ENCODE data around the gene CTIF.

- TF ChIP-seq CTCF (IDR thresholded peaks at IDR 0.05) (no peak), MAX (IDR thresholded peaks at IDR 0.05; ENCODE audit: low read depth) (no peak), REST (IDR thresholded peaks at IDR 0.05; ENCODE audit: low read depth, low read length) (no peak), TAF1 (IDR thresholded peaks at IDR 0.05; ENCODE audit: borderline replicate concordance, low read depth, low read length) (no peak), USF2 (IDR thresholded peaks at IDR 0.05; ENCODE audit: borderline replicate concordance, low read depth, low read length) (no peak), ZBTB33 (IDR thresholded peaks at IDR 0.05; ENCODE audit: borderline replicate concordance, low read depth) (no peak), POLR2AphosphoS5 (IDR thresholded peaks at IDR 0.05; ENCODE audit: low read depth, low read length) (no peak), RAD21 (IDR thresholded peaks at IDR 0.05; ENCODE audit: low read length) (no peak), RCOR1 (IDR thresholded peaks at IDR 0.05; ENCODE audit: low read length) (no peak), EP300 (IDR thresholded peaks at IDR 0.05; ENCODE audit: borderline replicate concordance in 1 of 2, low read depth in 1 of 2, low read length in 1 of 2) (no peak)
Measured at GRCh38 chr18:48536516-48536915, 2.3 kb upstream of the CTIF start.

All from SK-N-SH (cell line).